HG03469 (cell line): ENCODE measurements around the gene FHOD3.

ENCODE experiments used
- ATAC-seq: cut with Tn5 transposase; IDR thresholded peaks from one replicate; pipeline ENCODE4 v1.9.1; 2021; ENCODE audit warnings: mild to moderate bottlenecking, moderate library complexity, moderate number of reproducible peaks; ENCODE audit not compliant: unreplicated experiment

The FHOD3 gene

DNA sequence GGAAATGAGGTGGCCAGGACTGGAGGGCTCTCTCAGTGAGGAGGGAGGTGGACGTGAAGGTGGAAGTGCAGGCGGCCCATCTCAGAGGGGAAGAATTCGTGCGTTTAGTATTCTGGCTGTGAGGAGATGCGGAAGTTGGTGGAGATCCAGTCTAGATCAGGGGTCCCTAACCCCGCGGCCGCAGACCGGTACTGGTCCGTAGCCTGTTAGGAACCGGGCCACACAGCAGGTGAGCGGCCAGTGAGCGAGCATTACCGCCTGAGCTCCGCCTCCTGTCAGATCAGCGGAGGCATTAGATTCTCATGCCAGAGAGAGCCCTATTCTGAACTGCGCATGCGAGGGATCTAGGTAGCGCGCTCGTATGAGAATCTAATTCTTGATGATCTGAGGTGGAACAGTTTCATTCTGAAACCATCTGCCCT, 1.6 kb upstream of the FHOD3 start:
- no peak for ATAC-seq

DNA sequence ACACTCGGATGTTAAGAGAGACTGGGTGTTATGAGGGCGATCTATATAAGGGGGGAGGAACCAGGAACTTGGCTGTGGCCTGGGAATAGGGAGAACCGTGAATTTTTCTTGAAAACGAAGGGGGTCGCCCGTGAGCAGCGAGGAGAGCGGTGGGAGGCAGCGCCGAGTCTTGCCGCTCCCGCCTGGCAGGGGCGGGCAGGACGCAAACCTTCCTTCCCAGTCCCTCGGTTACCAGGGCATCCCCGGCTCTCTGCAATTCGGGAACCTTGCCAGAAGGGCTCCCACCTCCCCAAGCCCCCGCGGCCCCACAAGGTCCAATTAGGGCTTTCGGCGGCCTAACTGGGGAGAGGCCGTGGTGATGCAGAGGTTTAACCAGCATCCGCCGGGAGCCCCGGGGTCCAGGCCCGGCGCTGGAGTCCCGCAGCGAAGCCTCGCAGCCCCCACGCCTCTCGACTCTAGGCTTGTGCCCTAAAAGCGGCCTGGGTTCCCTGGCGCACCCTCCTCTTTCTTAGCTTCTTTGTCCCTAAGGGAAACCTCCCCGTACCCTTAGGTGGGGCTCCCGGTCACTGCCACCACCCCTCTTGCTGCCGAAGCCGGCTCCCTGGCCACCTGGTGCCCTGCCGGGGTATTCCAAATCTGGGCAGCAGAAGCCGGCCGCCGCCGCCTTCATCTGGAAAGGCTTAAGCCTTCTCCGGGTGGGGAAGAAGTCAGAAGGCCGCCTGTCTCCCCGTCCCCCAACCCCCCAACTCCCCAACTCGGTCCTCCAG, 680 bp upstream of the FHOD3 start:
- ATAC-seq: no peak

DNA sequence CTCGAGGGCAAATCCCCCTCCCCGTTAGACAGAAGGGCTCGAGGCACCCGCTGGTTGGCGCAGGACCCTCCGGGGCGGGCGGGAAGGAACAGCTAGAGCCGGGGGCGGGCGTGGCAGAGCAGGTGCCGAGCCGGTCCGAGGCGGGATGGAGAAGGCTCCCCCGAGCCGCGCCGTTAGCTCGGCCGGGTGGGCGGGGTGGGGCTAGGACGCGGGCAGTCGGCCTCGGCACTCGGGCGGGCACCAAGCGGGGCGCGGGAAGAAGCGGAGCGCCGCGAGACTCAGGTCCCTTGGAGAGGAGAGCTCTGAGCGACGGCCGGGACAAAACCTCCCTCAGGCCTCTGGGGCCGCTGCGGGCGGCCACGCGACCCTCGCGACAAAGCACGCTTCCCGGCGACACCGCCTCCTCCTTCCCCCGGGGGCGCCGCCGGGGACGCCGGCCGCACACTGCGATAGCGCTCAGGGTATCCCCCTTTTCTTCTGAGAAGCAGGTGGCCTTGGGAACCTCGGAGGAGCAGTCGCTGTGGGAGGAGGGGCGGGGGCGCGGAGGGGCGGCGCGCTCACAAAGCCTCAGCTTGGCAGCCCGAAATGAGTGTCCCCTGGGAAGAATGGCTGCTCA, 721 bp downstream of the FHOD3 start:
- no peak for ATAC-seq

DNA sequence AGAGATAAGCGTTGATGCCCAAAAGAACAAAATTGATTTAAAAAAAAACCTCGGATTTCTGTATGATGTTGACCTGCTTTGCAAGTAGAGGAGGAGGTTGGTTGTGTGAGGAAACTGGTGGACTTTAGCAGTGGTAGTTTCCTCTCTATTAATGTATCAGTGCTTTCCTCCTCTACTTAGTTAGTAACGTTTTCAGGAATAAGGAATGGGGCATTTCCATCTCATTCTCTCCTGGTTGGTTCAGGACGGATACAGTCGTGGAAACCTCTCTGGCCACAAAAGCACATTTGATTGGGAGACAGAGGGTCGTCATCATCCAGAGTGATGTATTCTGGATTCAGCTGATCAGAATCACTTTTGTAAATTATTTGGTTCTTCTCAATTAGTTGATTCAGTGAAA, 1.5 kb downstream of the FHOD3 start:
- no peak for ATAC-seq

DNA sequence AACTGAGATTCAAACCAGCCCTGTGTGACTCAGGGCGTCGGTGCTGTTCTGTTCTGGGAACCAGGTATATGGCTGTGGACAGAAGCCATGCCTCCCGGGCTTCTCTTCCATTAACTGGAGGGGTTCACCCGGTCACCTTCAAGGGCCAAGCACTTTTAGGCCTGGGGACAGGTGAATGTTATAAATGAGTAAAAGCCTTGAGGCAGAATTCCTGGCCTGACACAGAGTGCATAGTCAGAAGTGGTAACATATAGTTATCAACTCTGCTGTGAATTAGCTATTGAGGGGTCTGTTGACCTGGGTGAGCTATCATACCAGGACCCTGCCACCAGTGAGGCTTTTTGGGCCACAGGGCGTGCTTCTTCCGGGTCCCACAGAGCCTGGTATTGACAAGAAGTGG, 2.7 kb downstream of the FHOD3 start:
- ATAC-seq: no peak

DNA sequence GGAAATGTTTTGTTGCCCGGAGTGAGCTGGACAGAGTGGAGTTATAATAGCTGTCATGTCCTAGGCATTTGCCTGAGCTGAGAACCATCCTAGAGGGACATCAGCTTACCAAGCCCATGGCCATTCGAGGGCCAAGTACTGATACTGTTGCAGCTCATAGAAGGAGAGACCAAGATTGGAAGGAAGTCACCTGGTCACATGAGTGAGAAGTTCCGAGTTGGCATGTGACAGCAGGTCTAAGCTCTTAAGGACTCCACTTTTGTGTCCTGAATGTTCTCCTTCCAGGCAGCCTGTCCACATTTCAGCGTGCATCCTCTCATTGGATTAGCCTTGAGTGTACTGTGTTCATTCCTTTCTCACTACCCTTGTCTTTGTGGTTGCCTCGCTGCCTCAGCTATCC, 4.4 kb downstream of the FHOD3 start:
- no peak for ATAC-seq

DNA sequence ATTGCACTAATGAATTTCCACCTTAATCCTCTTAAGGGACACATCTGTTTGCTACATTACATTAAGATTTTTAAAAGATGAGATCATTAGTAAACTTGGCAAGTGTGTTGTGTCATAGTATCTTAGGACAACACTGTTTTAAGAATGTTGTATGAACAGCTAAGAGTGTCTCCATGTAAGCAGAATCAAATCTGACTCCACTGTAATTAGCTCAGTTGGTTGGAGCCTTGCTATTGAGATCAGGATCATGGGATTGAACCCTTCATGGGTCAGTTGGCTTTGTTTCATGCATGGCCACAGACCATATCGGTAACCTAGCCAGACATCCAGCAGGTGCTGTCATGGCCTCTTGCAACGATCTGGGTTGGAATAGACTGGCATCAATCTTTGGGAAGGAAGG, 5.2 kb downstream of the FHOD3 start:
- no peak for ATAC-seq

DNA sequence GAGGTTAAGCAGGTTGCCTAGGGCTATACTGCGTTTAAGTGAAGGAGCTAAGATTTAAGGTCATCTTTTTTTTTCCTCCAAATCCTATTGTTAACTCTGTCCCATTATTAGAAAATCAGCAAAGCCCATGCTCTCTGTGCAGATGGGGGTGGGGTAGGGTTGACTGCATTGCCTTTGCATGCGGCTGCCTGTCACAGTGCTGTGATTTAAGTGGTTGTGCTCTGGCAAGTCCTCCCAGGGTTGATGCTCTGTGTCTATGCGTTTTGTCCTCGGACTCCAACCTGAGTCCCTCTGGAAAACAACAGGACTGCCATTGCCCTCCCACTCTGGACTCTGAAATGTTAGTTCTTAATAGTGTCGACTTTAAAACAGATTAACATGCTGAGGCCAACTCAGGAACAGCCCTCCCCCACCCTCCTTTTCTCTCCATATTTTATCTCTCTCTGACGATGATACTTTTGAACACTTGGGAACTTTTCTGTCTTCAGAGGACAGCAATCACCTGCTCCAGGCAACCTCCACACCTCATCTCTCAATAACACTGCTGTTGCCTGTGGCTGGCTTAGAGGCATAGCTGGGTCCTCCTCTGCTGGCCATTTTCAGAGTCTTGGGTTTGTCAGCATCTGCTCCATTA, 5.8 kb downstream of the FHOD3 start:
- no peak for ATAC-seq

DNA sequence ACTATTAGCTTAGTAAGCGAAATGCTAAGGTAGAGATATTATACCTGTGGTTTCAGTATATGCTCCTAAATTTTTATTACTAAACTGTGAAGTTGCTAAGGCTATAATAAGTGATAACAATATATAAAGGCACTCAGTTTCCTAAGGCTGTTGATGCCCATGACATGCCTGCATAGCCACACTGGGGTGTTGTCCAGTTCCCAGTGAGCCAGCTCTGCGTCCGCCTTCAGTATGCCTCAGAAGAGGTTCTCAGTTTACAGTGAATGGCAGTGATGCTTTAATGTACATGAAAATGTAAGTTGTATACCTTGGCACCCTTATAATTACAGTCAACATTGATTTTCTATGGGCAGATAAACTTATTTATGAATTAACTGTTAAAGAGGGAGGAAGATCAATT, 7.2 kb downstream of the FHOD3 start:
- ATAC-seq: no peak

DNA sequence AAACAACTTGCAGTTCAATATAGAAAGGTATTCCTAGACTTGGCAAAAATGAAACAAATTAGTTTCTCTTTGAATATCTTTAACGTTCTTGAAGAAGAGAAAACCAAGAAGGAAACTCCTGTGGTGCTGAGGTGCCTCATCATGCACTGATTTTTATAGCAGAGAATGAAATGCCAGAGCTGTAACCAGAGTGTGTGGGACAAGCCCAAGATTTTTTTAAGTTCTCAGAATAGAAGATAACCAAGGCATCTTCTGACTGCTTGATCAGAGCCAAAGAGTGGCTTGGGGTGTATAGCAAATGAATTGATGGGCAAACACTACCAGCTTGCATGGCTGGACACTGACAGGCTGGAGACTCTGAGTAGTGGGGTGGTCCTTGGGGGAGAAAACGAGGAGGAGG, 7.9 kb downstream of the FHOD3 start:
- ATAC-seq: no peak

DNA sequence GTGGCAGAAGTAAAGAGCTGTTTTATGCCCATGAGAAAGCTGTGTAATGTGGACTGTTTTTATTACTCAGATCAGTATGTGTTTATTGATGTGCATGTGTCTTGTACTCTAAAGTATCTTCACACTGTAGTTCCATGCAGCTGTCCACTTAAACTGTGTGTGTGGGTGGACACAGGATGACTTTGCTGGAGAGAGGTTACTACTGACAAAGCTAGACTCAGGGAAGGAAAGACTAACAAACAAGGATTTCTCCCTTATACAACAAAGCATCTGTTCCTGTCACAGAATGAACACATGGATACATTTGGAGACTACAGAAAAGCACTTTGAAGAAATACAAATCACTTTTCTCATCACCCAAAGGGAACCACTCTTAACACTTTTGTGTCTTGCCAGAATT, 10.0 kb downstream of the FHOD3 start:
- no peak for ATAC-seq

DNA sequence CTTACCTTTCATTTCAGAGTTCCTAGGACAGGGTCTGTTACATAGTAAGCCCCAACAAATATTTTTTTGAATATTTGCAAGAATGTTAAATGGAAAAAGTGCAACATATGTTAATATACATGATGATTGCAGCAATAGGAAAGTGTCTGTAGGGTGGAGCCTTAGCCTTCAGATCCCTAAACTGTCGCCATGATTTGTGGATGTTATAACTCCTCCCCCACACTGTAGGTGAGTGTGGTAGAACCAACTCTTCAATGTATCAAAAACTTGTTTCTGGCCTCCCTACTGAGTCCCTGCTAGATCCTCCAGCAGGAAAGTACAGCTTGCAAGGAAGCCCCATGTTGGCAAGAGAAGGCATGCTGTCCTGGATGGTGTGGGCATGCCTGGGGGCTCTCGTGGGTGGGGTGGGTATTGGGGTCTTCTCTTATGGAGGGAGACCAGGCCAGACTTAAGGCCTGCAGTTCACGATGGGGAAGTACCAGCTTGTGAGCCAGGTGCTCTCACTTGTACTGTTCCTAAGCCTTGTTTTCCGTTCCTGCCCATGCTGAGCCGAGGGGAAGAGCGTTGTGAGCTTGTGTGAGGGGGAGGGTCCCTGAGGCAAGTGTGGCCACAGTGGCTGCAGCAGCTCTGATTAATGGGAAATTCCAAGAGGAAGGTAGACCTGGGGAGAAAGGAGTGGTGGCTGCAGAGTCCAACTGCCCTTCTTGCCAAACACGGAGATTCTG, 11.4 kb downstream of the FHOD3 start:
- no peak for ATAC-seq

DNA sequence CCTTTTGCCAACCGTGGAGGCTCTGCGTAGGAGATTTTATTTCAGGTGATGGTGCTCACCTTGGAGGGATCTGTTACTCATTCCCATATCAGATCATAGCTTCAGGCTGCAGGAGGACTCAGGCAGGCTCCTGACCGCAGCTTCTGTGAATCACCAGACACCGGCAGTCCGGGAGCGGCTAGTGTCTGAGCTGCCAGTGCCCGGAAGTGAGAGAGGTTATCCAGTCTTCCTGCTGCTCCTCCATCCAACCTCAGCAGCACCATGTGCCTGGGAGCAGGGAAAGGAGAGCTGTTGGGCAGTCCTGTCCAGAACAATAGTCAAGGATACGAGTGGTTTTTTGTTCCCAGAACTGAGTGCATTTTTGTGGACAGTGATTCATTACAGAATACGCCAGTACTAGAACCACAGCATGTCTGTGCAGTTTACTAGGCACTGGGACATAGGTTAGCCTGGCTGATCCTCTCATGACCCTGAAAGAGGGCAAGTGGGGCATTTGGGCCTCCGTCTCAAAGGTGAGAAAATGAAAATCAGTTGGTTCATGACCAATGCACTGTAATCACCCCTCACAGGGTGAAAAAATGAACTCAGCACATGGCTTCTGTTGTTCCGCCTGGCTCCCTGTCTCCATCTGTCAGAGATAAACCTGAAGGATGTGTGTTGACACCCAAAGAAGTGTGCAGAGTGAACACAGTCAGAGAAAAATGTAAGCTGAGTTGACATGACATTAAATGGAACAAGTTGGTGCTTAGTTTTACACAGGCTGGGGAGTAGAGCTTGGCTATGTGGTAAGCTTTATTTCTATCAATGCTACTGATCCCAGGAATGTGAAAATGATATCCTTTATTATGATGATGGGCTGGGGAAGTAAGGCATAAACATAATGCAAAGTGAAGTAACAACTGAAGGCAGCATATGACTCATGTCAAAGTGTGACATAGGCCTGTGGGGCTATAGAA, 12.2 kb downstream of the FHOD3 start:
- no peak for ATAC-seq

DNA sequence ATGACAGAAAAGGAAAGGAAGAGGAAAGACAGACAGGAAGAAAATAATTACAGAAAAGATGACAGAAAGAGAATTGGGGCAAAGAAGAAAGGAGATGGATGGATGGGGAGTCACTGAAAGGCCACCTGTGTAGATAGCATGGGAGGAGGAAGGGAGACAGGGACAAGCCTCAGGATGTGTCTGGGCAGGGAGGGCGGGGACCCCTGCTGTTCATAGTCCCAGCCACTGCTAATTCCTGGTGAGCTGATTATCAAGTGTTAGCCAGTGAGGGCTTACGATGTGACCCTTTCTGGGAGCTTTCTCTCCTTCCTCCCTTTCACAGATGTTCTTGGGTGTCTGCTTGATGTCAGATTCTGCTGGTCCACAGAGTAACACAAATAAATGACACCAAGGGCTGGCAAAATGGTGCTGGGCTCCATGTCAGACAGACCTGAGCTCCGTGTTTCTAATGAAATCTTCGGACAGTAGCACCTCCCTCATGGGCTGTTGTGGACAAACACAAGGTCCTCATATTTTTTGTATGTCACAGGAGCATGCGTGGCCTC, 13.6 kb downstream of the FHOD3 start:
- no peak for ATAC-seq

DNA sequence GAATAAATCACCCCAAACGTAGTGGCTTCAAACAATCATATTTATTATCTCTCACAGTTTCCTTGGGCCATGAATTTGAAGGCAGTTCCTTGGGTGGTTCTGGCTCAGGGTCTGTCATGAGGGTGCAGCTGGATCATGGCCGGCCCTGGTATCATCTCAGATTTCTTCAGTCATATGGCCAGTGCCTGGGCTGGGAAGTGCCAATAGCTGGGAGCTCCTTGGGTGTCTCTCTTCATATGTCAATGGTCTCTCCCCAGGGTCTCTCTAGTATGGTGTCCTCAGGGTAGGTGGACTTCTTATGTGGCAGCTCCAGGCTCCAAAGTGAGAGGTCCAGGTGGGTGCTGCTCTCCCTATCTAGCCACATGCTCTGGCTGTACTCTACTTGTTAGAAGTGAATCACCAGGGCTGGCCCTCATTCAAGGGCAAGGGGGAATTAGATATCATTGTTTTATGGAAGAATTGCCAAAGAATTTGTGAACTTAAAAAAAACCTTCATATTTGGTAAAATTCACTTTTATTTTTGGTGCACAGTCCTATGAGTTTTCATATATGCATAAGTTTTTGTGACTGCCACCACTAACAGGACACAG, 15.4 kb downstream of the FHOD3 start:
- no peak for ATAC-seq

DNA sequence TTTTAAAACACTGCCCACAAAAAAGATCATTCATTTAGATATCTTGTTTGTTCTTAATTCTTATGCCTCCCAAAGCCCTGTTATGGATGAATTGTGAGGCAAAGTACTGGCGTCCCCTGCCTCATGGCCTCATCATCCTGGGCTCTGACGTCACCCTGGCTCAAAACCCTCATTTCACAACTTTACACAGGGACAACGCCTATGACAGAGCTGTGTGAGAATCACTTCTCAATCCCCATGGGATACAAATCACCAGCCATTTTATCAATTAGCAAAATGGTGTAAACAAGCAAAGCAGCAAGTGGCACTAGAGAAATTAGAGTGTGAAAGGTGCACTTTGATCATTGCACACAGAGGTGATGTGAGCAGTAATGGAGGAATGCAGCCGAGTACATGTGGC, 16.6 kb downstream of the FHOD3 start:
- ATAC-seq: no peak

DNA sequence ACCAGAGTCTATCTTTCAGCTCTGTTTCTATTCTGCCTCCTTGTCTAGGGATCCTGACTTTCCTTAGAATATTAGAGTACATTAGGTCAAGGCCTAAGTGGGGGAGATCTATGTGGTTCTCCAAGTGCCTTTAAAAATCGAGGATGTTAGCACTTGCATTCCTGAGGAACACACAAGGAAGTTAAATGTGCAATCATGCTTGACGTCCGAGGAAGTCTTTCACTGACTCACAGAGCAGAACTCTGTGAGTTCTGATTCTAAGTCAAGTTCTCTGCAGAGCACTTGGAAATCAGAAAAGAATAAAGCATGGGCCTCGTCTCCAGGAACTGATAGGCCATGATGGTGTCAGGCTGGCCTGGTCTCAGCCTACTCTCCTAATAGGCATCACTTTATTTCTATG, 17.2 kb downstream of the FHOD3 start:
- no peak for ATAC-seq

DNA sequence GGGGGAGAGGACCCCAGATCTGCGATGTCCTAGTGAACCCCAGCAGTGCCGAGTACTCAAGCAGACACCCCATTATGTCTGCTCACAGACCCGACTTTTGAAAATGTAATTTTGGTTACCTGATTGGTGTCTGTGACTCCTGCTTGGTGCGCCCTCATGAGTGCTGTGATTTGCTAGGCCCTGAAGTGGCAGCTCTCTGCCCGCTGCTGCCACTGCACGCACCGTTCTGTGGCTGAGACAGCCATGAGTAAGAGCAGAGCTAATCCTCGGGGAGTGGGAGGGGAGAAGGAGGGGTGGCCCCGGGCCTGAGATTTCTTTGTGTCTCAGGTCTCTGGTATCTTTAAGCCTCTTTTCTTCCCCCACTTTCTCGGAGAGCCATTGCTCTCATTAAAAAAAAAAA, 18.2 kb downstream of the FHOD3 start:
- no peak for ATAC-seq

DNA sequence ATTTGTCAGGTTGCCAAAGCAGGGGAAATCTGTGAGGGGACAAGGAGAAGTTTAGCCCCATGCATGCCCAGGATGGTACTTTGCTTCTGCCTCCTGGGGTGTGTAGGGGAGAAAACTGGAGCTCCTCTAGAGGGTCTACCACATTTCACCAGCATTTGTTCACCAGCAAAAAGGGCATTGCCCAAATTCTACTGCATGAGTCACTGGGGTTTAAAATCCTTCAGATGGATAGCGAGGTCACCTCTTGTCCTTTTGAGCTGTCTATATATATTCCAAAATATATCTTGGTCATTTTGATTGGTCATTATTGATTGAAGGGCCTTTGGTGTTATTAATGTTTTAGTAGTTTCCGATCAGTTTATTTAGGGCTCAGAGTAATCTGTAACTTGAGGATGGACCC, 18.7 kb downstream of the FHOD3 start:
- no peak for ATAC-seq
